Stimulated activated CD4-positive, alpha-beta T cell treated with anti-CD3 and anti-CD28 coated beads, Interleukin-1b, Interleukin-23, amount 100 ng/mL, for 4 hours (primary cell): ENCODE data around the gene FAM3C.
A peak's percentile ranks its signal among the peaks of the same experiment; 100 is the strongest.

Experiments
- DNase-seq, 2 donors: peaks; one replicate each; pipeline ENCODE4 v3.0.0-alpha.2; 2020; ENCODE audit warnings: low read depth in 2 of 2

FAM3C gene

GRCh38 chr7:121379930-121380329 lies 16.2 kb downstream of the FAM3C start:
- no peak for DNase-seq

- DNase-seq: no peak
These were observed 19.1 kb downstream of the FAM3C start for GRCh38 chr7:121376979-121377378.

- no peak for DNase-seq
These were observed 22.9 kb downstream of the FAM3C start for GRCh38 chr7:121373177-121373576.

GRCh38 chr7:121372376-121373010 lies 23.6 kb downstream of the FAM3C start:
- DNase-seq: no peak

GRCh38 chr7:121371883-121372282 lies 24.2 kb downstream of the FAM3C start:
- no peak for DNase-seq

GRCh38 chr7:121371367-121371766 lies 24.7 kb downstream of the FAM3C start:
- no peak for DNase-seq

GRCh38 chr7:121369462-121369861 lies 26.6 kb downstream of the FAM3C start:
- DNase-seq: no peak

GRCh38 chr7:121366852-121367431 lies 29.2 kb downstream of the FAM3C start:
- peak in 1 of 2 donors; percentile 10 for DNase-seq

- no peak for DNase-seq
These were observed 35.5 kb downstream of the FAM3C start for GRCh38 chr7:121360564-121360963.

GRCh38 chr7:121355574-121355973 lies 40.5 kb downstream of the FAM3C start:
- DNase-seq: no peak

- no peak for DNase-seq
These were observed 43.8 kb downstream of the FAM3C start for GRCh38 chr7:121352323-121352722.

- DNase-seq: no peak
These were observed 44.4 kb downstream of the FAM3C start for GRCh38 chr7:121351682-121352081.

GRCh38 chr7:121344497-121344896 lies 51.6 kb downstream of the FAM3C start:
- no peak for DNase-seq

GRCh38 chr7:121344093-121344492 lies 52.0 kb downstream of the FAM3C start:
- no peak for DNase-seq

- no peak for DNase-seq
These were observed 52.8 kb downstream of the FAM3C start for GRCh38 chr7:121343302-121343701.

GRCh38 chr7:121342631-121343030 lies 53.5 kb downstream of the FAM3C start:
- no peak for DNase-seq

- no peak for DNase-seq
These were observed 54.2 kb downstream of the FAM3C start for GRCh38 chr7:121341933-121342332.

- no peak for DNase-seq
These were observed 57.0 kb downstream of the FAM3C start for GRCh38 chr7:121339082-121339481.

GRCh38 chr7:121337398-121337797 lies 58.7 kb downstream of the FAM3C start:
- DNase-seq: no peak

- no peak for DNase-seq
These were observed 59.5 kb downstream of the FAM3C start for GRCh38 chr7:121336579-121336978.

GRCh38 chr7:121334875-121335648 lies 61.0 kb downstream of the FAM3C start:
- DNase-seq: no peak

- no peak for DNase-seq
These were observed 61.7 kb downstream of the FAM3C start for GRCh38 chr7:121334376-121334775.

GRCh38 chr7:121331574-121331973 lies 64.5 kb downstream of the FAM3C start:
- no peak for DNase-seq
